Mesenchymal stem cell (in vitro differentiated cells and primary cell): ENCODE measurements around the gene NKAIN2.

Experiments used
- DNase-seq: peaks from one replicate; pipeline ENCODE4 v3.0.0-alpha.2; 2013
- H2AFZ ChIP-seq: one replicate; pipeline ENCODE4 v1.6.1; 2013; ENCODE audit warnings: low read depth, mild to moderate bottlenecking, control low read depth, inconsistent platforms, low read length, moderate library complexity
- H2AK5ac ChIP-seq: 2 replicates; pipeline ENCODE4 v1.6.1; 2013; ENCODE audit warnings: low read length, moderate library complexity, mild to moderate bottlenecking, inconsistent platforms; ENCODE audit not compliant: severe bottlenecking
- H2BK120ac ChIP-seq: one replicate; pipeline ENCODE4 v1.6.1; 2013; ENCODE audit warnings: low read depth, mild to moderate bottlenecking, inconsistent platforms, low read length, moderate library complexity
- H2BK12ac ChIP-seq, 2 experiments: one replicate each; pipeline ENCODE4 v1.6.1; 2013; ENCODE audit warnings: inconsistent platforms in 2 of 2, low read length in 2 of 2, mild to moderate bottlenecking in 2 of 2, moderate library complexity in 2 of 2, control low read depth in 1 of 2
- H2BK15ac ChIP-seq: one replicate; pipeline ENCODE4 v1.6.1; 2013; ENCODE audit warnings: mild to moderate bottlenecking, low read depth, inconsistent platforms; ENCODE audit not compliant: poor library complexity, severe bottlenecking
- H2BK5ac ChIP-seq: 2 replicates; pipeline ENCODE4 v1.6.1; 2013; ENCODE audit warnings: low read depth, mild to moderate bottlenecking, low read length, control low read depth, inconsistent platforms; ENCODE audit not compliant: poor library complexity, severe bottlenecking
- H3K14ac ChIP-seq, 2 experiments: one replicate each; pipeline ENCODE4 v1.6.1; 2013; ENCODE audit warnings: inconsistent platforms in 2 of 2, low read length in 2 of 2, control low read depth in 1 of 2, mild to moderate bottlenecking in 1 of 2, moderate library complexity in 1 of 2
- H3K18ac ChIP-seq, 2 experiments: one replicate each; pipeline ENCODE4 v1.6.1; 2013; ENCODE audit warnings: inconsistent platforms in 2 of 2, low read length in 2 of 2, control low read depth in 1 of 2, low read depth in 1 of 2, mild to moderate bottlenecking in 1 of 2
- H3K23ac ChIP-seq, 2 experiments: one replicate each; pipeline ENCODE4 v1.6.1; 2013; ENCODE audit warnings: inconsistent platforms in 2 of 2, low read length in 2 of 2, mild to moderate bottlenecking in 2 of 2, moderate library complexity in 2 of 2, control low read depth in 1 of 2
- H3K27ac ChIP-seq: 2 replicates; pipeline ENCODE4 v1.5.1; 2013; ENCODE audit warnings: mild to moderate bottlenecking, moderate library complexity, low read length, control low read depth, inconsistent platforms; ENCODE audit not compliant: poor library complexity, severe bottlenecking
- H3K27me3 ChIP-seq, 2 experiments: 2 replicates each; pipeline versions ENCODE4 v1.6.1 to v1.7.0; 2013; ENCODE audit warnings: low read length in 2 of 2, mild to moderate bottlenecking in 2 of 2, moderate library complexity in 2 of 2, control low read depth in 1 of 2, inconsistent platforms in 1 of 2; ENCODE audit not compliant: control insufficient read depth in 1 of 2, insufficient read depth in 1 of 2
- H3K36me3 ChIP-seq, 2 experiments: 2 replicates each; pipeline versions ENCODE4 v1.6.1 to v1.7.0; 2013; ENCODE audit warnings: low read length in 2 of 2, control low read depth in 1 of 2, inconsistent platforms in 1 of 2, low read depth in 1 of 2, mild to moderate bottlenecking in 1 of 2; ENCODE audit not compliant: insufficient read depth in 2 of 2, control insufficient read depth in 1 of 2
- H3K4ac ChIP-seq, 2 experiments: one replicate each; pipeline ENCODE4 v1.6.1; 2013; ENCODE audit warnings: inconsistent platforms in 2 of 2, low read length in 2 of 2, mild to moderate bottlenecking in 2 of 2, moderate library complexity in 2 of 2, control low read depth in 1 of 2, low read depth in 1 of 2
- H3K4me1 ChIP-seq: 2 replicates; pipeline ENCODE4 v1.6.1; 2013; ENCODE audit warnings: low read depth, low read length, control low read depth; ENCODE audit not compliant: control insufficient read depth, insufficient read depth
- H3K4me2 ChIP-seq: 2 replicates; pipeline ENCODE4 v1.6.1; 2013; ENCODE audit warnings: low read length, mild to moderate bottlenecking, inconsistent platforms; ENCODE audit not compliant: poor library complexity, severe bottlenecking
- H3K4me3 ChIP-seq, 2 experiments: 2 replicates each; pipeline versions ENCODE4 v1.5.1 to v1.7.0; 2013; ENCODE audit warnings: low read length in 2 of 2, mild to moderate bottlenecking in 2 of 2, control low read depth in 1 of 2, low read depth in 1 of 2; ENCODE audit not compliant: insufficient read depth in 1 of 2
- H3K79me1 ChIP-seq: replicated peaks from 2 replicates; pipeline ENCODE4 v1.6.1; 2013; ENCODE audit warnings: mild to moderate bottlenecking, control low read depth, low read length, inconsistent platforms; ENCODE audit not compliant: poor library complexity, severe bottlenecking
- H3K9ac ChIP-seq: 2 replicates; pipeline ENCODE4 v1.7.0; 2013; ENCODE audit warnings: mild to moderate bottlenecking, low read length, moderate library complexity
- H3K9me3 ChIP-seq: 2 replicates; pipeline ENCODE4 v1.7.0; 2013; ENCODE audit warnings: mild to moderate bottlenecking, low read length; ENCODE audit not compliant: control insufficient read depth
- H4K8ac ChIP-seq: one replicate; pipeline ENCODE4 v1.6.1; 2013; ENCODE audit warnings: inconsistent platforms, mild to moderate bottlenecking, low read length, moderate library complexity
- H4K91ac ChIP-seq: one replicate; pipeline ENCODE4 v1.6.1; 2013; ENCODE audit warnings: mild to moderate bottlenecking, low read length, inconsistent platforms
- WGBS: methylation state at CpG from one replicate; pipeline ENCODE4 v1.1.7; 2013; ENCODE audit warnings: mixed read lengths; 5-methylcytosine and 5-hydroxymethylcytosine counted together

The NKAIN2 gene

GRCh38 chr6:124535299-124535698 lies 731.6 kb downstream of the NKAIN2 start:
- H3K79me1 ChIP-seq = no peaks in the 10 kb centered on the region
- no peaks in the 10 kb centered on the region for H3K36me3 ChIP-seq
- no peaks in the 10 kb centered on the region for H3K9me3 ChIP-seq
- no peak overlapping the region for H2BK12ac ChIP-seq
- H4K8ac ChIP-seq = no peak overlapping the region
- no peak overlapping the region for H3K27ac ChIP-seq
- H3K4me2 ChIP-seq = no peak overlapping the region
- H3K23ac ChIP-seq = no peak overlapping the region
- 10% methylated on average over 1 of the region's 1 CpG for WGBS
- DNase-seq = peak; percentile 25
- H3K4me3 ChIP-seq = no peak overlapping the region
- H3K4me1 ChIP-seq = no peaks in the 10 kb centered on the region
- no peak overlapping the region for H2BK5ac ChIP-seq
- H3K9ac ChIP-seq = no peak overlapping the region
- no peak overlapping the region for H4K91ac ChIP-seq
- H3K14ac ChIP-seq = no peak overlapping the region
- H3K4ac ChIP-seq = no peak overlapping the region
- no peak overlapping the region for H2BK15ac ChIP-seq
- H3K18ac ChIP-seq = no peak overlapping the region
- H3K27me3 ChIP-seq = no peaks in the 10 kb centered on the region
- H2BK120ac ChIP-seq = no peak overlapping the region
- no peak overlapping the region for H2AFZ ChIP-seq
- no peak overlapping the region for H2AK5ac ChIP-seq

- Histone ChIP-seq H3K36me3 (no peaks in the 10 kb centered on the region), H3K4ac (no peak overlapping the region), H3K79me1 (no peaks in the 10 kb centered on the region), H2BK12ac (peak overlapping the region in 1 of 2 experiments; percentile 10), H2BK120ac (no peak overlapping the region), H3K14ac (no peak overlapping the region), H3K9ac (no peak overlapping the region), H3K23ac (no peak overlapping the region), H3K4me2 (no peak overlapping the region), H3K27ac (no peak overlapping the region), H4K91ac (no peak overlapping the region), H3K4me3 (no peak overlapping the region), H3K4me1 (no peaks in the 10 kb centered on the region), H2AK5ac (no peak overlapping the region), H3K9me3 (no peaks in the 10 kb centered on the region), H2AFZ (no peak overlapping the region), H2BK5ac (no peak overlapping the region), H4K8ac (no peak overlapping the region), H3K18ac (peak overlapping the region in 1 of 2 experiments; percentile 43), H2BK15ac (no peak overlapping the region), H3K27me3 (no peaks in the 10 kb centered on the region)
- peak; percentile 71 for DNase-seq
- 58% methylated on average over 6 of the region's 9 CpGs for WGBS
These were observed 732.1 kb downstream of the NKAIN2 start for GRCh38 chr6:124535746-124536145.

- no peak overlapping the region for H2BK5ac ChIP-seq
- no peak overlapping the region for H2AFZ ChIP-seq
- no peak overlapping the region for H3K4me2 ChIP-seq
- no peak overlapping the region for H2AK5ac ChIP-seq
- H3K14ac ChIP-seq = no peak overlapping the region
- H3K23ac ChIP-seq = no peak overlapping the region
- H3K79me1 ChIP-seq = no peaks in the 10 kb centered on the region
- H2BK12ac ChIP-seq = peak overlapping the region in 1 of 2 experiments; percentile 61
- no peak for DNase-seq
- H3K27ac ChIP-seq = no peak overlapping the region
- no peaks in the 10 kb centered on the region for H3K9me3 ChIP-seq
- H3K9ac ChIP-seq = no peak overlapping the region
- no peaks in the 10 kb centered on the region for H3K4me1 ChIP-seq
- no peak overlapping the region for H3K18ac ChIP-seq
- H3K36me3 ChIP-seq = no peaks in the 10 kb centered on the region
- H3K4ac ChIP-seq = no peak overlapping the region
- no peak overlapping the region for H2BK15ac ChIP-seq
- H3K27me3 ChIP-seq = no peaks in the 10 kb centered on the region
- WGBS = 91% methylated on average over 5 of the region's 5 CpGs
- no peak overlapping the region for H3K4me3 ChIP-seq
- no peak overlapping the region for H4K8ac ChIP-seq
- peak overlapping the region; percentile 64 for H2BK120ac ChIP-seq
- no peak overlapping the region for H4K91ac ChIP-seq
These were observed 732.6 kb downstream of the NKAIN2 start for GRCh38 chr6:124536157-124536841.

GRCh38 chr6:124536842-124537191 lies 733.2 kb downstream of the NKAIN2 start:
- H3K4me2 ChIP-seq = no peak overlapping the region
- H3K23ac ChIP-seq = no peak overlapping the region
- H2AFZ ChIP-seq = no peak overlapping the region
- H3K4me1 ChIP-seq = no peaks in the 10 kb centered on the region
- H2BK5ac ChIP-seq = no peak overlapping the region
- no peak overlapping the region for H3K9ac ChIP-seq
- no peak overlapping the region for H3K18ac ChIP-seq
- H3K4me3 ChIP-seq = no peak overlapping the region
- no peak overlapping the region for H3K14ac ChIP-seq
- 13% methylated on average over 1 of the region's 3 CpGs for WGBS
- H3K79me1 ChIP-seq = no peaks in the 10 kb centered on the region
- no peak overlapping the region for H3K27ac ChIP-seq
- no peak overlapping the region for H2AK5ac ChIP-seq
- H4K8ac ChIP-seq = no peak overlapping the region
- no peaks in the 10 kb centered on the region for H3K9me3 ChIP-seq
- no peak overlapping the region for H2BK120ac ChIP-seq
- DNase-seq = peak; percentile 56
- H2BK15ac ChIP-seq = no peak overlapping the region
- H2BK12ac ChIP-seq = no peak overlapping the region
- no peaks in the 10 kb centered on the region for H3K27me3 ChIP-seq
- no peak overlapping the region for H4K91ac ChIP-seq
- H3K4ac ChIP-seq = no peak overlapping the region
- H3K36me3 ChIP-seq = no peaks in the 10 kb centered on the region
